Type B pancreatic cell (in vitro differentiated cells): ENCODE results near the gene FAM81A. TPM values are rescaled to one million over a fixed set of nuclear protein-coding genes. Genes with fewer than 3 reads are reported as not detected.

Experiments
- DNase-seq: peaks from one replicate; pipeline ENCODE4 v3.0.0; 2021; ENCODE audit warnings: mixed read lengths; ENCODE audit not compliant: unreplicated experiment; ENCODE audit errors: extremely low spot score
- H3K27ac Mint-ChIP-seq: 2 replicates; pipeline ENCODE4 v1.8.0; 2021; ENCODE audit warnings: mild to moderate bottlenecking, mixed read lengths
- H3K27me3 Mint-ChIP-seq: 2 replicates; pipeline ENCODE4 v1.8.0; 2021; ENCODE audit warnings: mixed read lengths
- H3K36me3 Mint-ChIP-seq: 2 replicates; pipeline ENCODE4 v1.8.0; 2021; ENCODE audit warnings: mixed read lengths
- H3K4me1 Mint-ChIP-seq: one replicate; pipeline ENCODE4 v1.8.0; 2021; ENCODE audit warnings: mixed read lengths; ENCODE audit not compliant: unreplicated experiment
- H3K4me3 Mint-ChIP-seq: 2 replicates; pipeline ENCODE4 v1.8.0; 2021; ENCODE audit warnings: mild to moderate bottlenecking, mixed read lengths
- H3K9me3 Mint-ChIP-seq: 2 replicates; pipeline ENCODE4 v1.8.0; 2021; ENCODE audit warnings: mixed read lengths
- total RNA-seq: library from RNA; stranded (reverse); gene quantifications from 2 replicates; pipeline ENCODE4 v1.2.1, GENCODE V29; 2021; ENCODE audit warnings: low replicate concordance
- TF ChIP-seq, protein P1 (sequence below): fragments of 200-600 bp; sonication (generic); conservative IDR thresholded peaks from 2 replicates; pipeline ENCODE4 v1.5.0; 2021; ENCODE audit warnings: antibody characterized with exemption, mild to moderate bottlenecking

Gene FAM81A
- total RNA-seq, 1 donor from 2014 or later = 1.4 TPM

DNA sequence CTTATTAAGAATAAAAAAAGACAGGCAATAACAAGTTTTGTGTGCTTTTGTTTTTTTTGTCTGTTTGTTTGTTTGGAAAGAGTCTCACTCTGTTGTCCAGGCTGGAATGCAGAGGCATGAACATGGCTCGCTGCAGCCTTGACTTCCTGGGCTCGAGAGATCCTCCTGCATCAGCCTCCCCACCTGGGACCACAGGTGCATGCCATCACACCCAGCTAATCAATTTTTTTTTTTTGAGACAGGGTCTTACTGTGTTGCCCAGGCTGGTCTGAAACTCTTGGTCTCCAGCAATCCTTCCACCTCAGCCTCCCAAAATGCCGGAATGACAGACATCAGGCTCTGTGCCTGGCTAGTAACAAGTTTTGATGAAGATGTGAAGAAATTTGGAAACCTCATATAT, 100.5 kb downstream of the FAM81A start:
- DNase-seq = no peak
- Mint-ChIP-seq H3K27ac (no peak overlapping the region), H3K36me3 (no peaks in the 10 kb centered on the region), H3K27me3 (peaks cover 2% of the 10 kb centered on the region), H3K4me1 (peaks cover 1% of the 10 kb centered on the region), H3K4me3 (no peak overlapping the region), H3K9me3 (no peaks in the 10 kb centered on the region)
- TF ChIP-seq, protein P1, sequence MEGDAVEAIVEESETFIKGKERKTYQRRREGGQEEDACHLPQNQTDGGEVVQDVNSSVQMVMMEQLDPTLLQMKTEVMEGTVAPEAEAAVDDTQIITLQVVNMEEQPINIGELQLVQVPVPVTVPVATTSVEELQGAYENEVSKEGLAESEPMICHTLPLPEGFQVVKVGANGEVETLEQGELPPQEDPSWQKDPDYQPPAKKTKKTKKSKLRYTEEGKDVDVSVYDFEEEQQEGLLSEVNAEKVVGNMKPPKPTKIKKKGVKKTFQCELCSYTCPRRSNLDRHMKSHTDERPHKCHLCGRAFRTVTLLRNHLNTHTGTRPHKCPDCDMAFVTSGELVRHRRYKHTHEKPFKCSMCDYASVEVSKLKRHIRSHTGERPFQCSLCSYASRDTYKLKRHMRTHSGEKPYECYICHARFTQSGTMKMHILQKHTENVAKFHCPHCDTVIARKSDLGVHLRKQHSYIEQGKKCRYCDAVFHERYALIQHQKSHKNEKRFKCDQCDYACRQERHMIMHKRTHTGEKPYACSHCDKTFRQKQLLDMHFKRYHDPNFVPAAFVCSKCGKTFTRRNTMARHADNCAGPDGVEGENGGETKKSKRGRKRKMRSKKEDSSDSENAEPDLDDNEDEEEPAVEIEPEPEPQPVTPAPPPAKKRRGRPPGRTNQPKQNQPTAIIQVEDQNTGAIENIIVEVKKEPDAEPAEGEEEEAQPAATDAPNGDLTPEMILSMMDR = no peak

DNA sequence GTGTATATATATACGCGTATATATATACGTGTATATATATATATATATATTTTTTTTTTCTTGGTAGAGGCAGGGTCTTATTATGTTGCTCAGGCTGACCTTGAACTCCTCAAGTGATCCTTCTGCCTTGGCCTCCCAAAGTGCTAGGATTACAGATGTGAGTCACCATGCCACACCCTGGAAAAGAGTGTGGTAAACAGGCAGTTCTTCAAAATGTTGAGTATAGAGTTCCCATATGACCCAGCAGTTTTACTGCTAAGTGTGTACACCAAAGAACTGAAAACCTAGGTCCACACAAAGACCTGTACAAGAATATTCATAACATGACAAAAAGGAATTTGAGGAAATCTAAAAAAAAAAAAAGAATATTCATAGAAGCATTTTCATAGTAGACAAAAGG, 101.8 kb downstream of the FAM81A start:
- no peaks in the 10 kb centered on the region for H3K9me3 Mint-ChIP-seq
- DNase-seq = no peak
- peaks cover 2% of the 10 kb centered on the region for H3K27me3 Mint-ChIP-seq
- peaks cover 5% of the 10 kb centered on the region for H3K4me1 Mint-ChIP-seq
- no peak overlapping the region for H3K4me3 Mint-ChIP-seq
- TF ChIP-seq, protein P1 = no peak
- no peaks in the 10 kb centered on the region for H3K36me3 Mint-ChIP-seq
- H3K27ac Mint-ChIP-seq = no peak overlapping the region

DNA sequence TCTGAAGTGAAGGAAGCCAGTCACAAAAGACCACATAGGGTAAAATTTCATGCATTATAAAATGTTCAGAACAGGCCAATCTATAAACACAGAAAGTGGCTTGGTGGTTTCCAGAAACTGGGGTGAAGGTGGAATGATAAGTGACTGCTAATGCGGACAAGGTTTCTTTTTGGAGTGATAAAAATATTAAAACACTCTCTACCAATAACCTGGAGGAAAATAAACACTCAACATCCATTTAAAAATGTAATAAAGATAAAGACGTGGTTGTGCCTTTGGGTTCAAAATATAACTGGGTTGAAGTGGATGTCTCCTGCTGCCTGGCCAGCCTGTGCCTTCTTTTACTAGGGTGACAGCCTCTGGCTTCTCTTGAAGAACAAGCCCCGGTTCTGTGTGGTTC, 102.7 kb downstream of the FAM81A start:
- no peak for DNase-seq
- peaks cover 5% of the 10 kb centered on the region for H3K4me1 Mint-ChIP-seq
- no peak overlapping the region for H3K4me3 Mint-ChIP-seq
- H3K36me3 Mint-ChIP-seq = no peaks in the 10 kb centered on the region
- TF ChIP-seq, protein P1 = no peak
- H3K27me3 Mint-ChIP-seq = peaks cover 2% of the 10 kb centered on the region
- no peaks in the 10 kb centered on the region for H3K9me3 Mint-ChIP-seq
- no peak overlapping the region for H3K27ac Mint-ChIP-seq

DNA sequence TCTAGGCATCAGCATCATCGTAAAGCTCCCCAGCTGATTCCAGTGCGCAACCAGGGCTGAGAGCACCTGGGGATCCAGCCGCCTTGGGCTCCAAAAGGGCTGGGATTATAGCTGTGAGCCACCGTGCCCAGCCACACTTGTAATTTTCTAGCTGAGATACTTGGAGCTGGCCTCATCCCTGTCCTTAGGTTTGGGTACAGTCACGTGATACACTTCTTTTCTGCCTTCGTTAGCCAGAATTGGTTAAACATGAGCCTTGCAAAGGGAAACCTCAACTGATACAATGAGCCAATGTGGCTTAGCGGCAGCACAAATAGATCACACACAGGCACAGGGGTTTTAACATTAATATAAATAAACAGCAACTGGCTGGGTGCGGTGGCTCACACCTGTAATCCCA, 103.8 kb downstream of the FAM81A start:
- DNase-seq = no peak
- H3K4me1 Mint-ChIP-seq = peaks cover 5% of the 10 kb centered on the region
- H3K36me3 Mint-ChIP-seq = no peaks in the 10 kb centered on the region
- no peaks in the 10 kb centered on the region for H3K27me3 Mint-ChIP-seq
- no peaks in the 10 kb centered on the region for H3K9me3 Mint-ChIP-seq
- TF ChIP-seq, protein P1 = no peak
- H3K27ac Mint-ChIP-seq = no peak overlapping the region
- H3K4me3 Mint-ChIP-seq = no peak overlapping the region

DNA sequence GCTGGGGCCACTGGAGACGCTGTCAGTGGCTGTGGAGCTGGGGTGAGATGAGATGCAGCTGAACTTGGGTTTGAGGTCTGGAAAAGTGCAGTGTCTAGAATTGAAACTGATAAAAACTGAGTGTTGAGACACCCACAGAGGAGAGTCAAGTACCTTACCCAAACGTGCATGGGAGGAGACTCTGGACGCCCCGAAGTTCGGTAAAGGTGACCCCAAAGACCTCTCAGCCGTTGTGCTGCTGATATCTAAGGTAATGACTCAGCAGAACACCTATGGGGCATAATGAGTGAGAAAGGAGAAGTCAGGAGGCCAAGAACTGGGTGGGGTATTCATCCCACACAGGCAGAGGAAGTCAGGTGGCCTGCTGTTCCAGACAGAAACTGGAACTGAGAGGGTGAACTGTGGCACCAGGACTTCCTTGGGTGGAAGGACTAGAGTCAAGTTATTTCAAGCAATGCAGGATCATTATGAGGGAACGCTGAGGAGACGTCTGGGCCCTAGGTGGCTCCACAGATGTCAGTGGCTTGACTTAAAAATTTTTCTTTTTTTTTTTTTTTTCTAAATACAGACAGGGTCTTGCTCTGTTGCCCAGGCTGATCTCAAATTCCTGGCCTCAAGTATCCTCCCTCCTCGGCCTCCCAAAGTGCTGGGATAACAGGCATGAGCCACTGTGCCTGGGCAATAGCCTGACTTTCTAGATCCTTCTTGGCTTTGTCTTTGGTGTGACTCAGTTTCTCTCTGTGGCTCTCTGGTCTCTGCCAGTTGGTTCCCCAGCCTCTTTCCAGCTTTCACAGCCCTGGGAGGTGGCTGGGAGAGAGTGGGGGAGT, 105.9 kb downstream of the FAM81A start:
- DNase-seq = no peak
- Mint-ChIP-seq H3K27ac (no peak overlapping the region), H3K4me3 (no peak overlapping the region), H3K36me3 (no peaks in the 10 kb centered on the region), H3K4me1 (peaks cover 5% of the 10 kb centered on the region), H3K9me3 (no peaks in the 10 kb centered on the region), H3K27me3 (no peaks in the 10 kb centered on the region)
- TF ChIP-seq, protein P1 = no peak
